ENCODE measurements around the gene SYP. TPM values are rescaled to one million over a fixed set of nuclear protein-coding genes. Genes with fewer than 3 reads are reported as not detected.

Gene SYP
- total RNA-seq, 4 donors from 2014 or later, result 4.5 to 12.0 (median 6.1) TPM

DNA sequence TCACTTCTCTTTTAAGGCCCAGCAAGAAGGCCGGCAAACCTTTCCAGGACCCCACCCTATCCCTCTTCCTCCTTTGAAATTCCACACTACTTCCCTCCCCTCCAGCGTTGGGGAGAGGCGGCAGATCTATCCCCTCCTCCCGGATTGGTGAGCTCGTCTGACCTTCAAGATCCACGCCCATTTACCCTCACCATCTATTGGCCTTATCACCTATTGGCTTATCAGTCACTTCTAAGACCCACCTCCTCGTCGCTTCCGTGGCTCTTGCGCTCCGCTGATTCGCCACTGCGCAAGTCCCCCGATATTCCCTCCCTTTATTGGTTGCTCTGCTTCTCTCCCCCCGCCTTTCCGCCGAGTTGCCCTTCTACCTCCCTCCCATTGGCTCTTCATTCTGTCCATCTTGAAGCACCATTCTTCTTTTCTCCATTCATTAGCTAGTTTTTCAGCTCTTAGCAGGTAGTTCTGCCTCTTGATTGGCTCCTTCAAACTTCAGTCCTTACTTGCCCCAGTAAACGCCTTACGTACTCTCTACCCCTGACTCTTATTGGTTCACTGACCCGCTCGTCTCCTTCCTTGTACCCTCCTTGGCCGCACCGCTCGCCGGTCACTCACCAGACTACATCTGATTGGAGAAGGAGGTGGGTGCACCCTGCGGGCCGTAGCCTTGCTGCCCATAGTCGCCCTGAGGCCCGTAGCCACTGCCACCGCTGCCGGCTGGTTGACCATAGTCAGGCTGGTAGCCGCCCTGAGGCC, 9.0 kb downstream of the SYP start:
- Histone ChIP-seq H3K36me3 (no peaks in the 10 kb centered on the region), H3K4me3 (peak overlapping the region; percentile 62 to 74 (median 69)), H3K27me3 (no peaks in the 10 kb centered on the region), H3K27ac (replicated peaks in 1 of 4) (peak overlapping the region; percentile 89 to 92 (median 90)), H3K4me1 (peaks cover 0 to 22% (median 16%) of the 10 kb centered on the region in 4 donors), H3K9me3 (no peaks in the 10 kb centered on the region)
- TF ChIP-seq POLR2AphosphoS5 (IDR thresholded peaks at IDR 0.05), result peak; percentile 75 to 89
- TF ChIP-seq EP300 (IDR thresholded peaks at IDR 0.05), result no peak
- WGBS, result 39% methylated on average over 30 of the region's 32 CpGs
- intact Hi-C loops (cut with DNase I), result loop anchor here (5.0 kb wide), 1 partner anchor 71 kb away; the partner anchor contains the start of gene FOXP3
- DNase-seq (ENCODE audit: extremely low spot score), result peak; percentile 97

- H3K4me1 ChIP-seq, result peaks cover 8 to 33% (median 29%) of the 10 kb centered on the region in 4 donors
- WGBS, result 85% methylated on average over 6 of the region's 6 CpGs
- H3K27ac ChIP-seq (replicated peaks in 1 of 4), result peak overlapping the region; percentile 80 to 85 (median 83)
- H3K4me3 ChIP-seq, result peak overlapping the region in 2 of 4 donors; percentile 45 to 57
- intact Hi-C loops (cut with DNase I), result loop anchor here (5.0 kb wide), 1 partner anchor 73 kb away; the partner anchor contains the start of gene FOXP3
- no peaks in the 10 kb centered on the region for H3K27me3 ChIP-seq
- no peaks in the 10 kb centered on the region for H3K9me3 ChIP-seq
- H3K36me3 ChIP-seq, result no peaks in the 10 kb centered on the region
- DNase-seq (ENCODE audit: extremely low spot score), result no peak
- TF ChIP-seq CTCF (IDR thresholded peaks at IDR 0.05) (no peak), POLR2AphosphoS5 (IDR thresholded peaks at IDR 0.05) (no peak), EP300 (IDR thresholded peaks at IDR 0.05) (no peak), POLR2A (IDR thresholded peaks at IDR 0.05; ENCODE audit: low read depth) (no peak)
Measured at GRCh38 chrX:49189606-49190005, 10.4 kb downstream of the SYP start.

DNA sequence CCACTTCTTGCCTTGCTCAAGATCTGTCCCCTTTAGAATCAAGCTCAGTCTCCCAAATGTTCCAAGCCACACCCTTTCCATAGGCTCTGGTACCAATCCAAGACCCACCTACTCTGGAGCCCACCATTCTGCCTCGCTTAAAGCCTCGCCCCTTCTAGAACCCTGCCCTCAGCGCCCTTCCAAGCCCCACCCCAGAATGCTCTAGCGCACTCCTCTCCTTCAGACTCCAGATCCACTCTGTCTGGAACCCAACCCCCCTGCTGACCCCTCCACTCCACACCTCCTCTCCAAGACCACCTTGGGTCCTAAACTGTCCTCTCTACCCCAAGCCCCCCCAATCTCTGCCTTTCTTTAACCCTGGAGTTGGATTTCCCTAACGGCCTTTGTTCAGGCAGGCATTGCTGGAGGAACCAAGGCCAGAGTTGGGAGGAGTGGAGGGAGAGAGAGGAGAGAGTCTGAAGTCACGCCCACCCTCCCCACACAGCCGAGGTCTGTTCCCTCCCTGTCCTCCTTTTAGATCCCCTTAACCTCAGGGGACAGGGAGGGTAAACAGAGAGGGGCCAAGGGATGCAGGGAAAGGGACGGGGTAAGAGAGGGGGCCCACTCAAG, 11.4 kb downstream of the SYP start:
- intact Hi-C loops (cut with DNase I), result no loop called here
- Histone ChIP-seq H3K36me3 (peaks cover 0 to 2% (median 0%) of the 10 kb centered on the region in 4 donors), H3K4me1 (peaks cover 12 to 42% (median 37%) of the 10 kb centered on the region in 4 donors), H3K27ac (replicated peaks in 1 of 4) (peak overlapping the region in 1 of 4 donors; percentile 85), H3K4me3 (no peak overlapping the region), H3K9me3 (no peaks in the 10 kb centered on the region), H3K27me3 (no peaks in the 10 kb centered on the region)
- no peak for TF ChIP-seq POLR2AphosphoS5 (IDR thresholded peaks at IDR 0.05)
- WGBS, result 78% methylated on average over 8 of the region's 8 CpGs
- DNase-seq (ENCODE audit: extremely low spot score), result no peak

DNA sequence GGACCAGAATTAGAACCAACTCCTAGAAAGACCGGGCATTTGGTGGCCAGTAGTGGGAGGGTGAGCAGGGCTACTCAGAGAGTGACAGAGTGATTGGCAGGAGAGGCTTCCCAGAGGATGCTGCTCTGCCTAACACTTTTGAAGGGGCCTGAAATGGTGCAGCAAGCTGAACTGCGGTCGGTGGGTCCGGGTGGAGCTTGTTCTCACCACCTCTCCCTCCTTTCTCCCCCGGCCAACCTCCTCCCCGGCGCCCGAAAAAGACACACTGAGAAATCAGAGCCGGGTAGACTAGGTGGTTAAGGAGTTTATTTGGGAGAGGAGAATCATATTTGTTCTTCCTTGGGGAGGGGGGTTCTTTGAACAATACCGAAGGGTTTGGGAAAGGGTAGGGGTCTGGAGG, 12.5 kb downstream of the SYP start:
- TF ChIP-seq POLR2A (IDR thresholded peaks at IDR 0.05; ENCODE audit: low read depth), result no peak
- no peak for TF ChIP-seq EP300 (IDR thresholded peaks at IDR 0.05)
- no peak for TF ChIP-seq CTCF (IDR thresholded peaks at IDR 0.05)
- no peak for TF ChIP-seq POLR2AphosphoS5 (IDR thresholded peaks at IDR 0.05)
- Histone ChIP-seq H3K4me3 (no peak overlapping the region), H3K36me3 (peaks cover 0 to 12% (median 4%) of the 10 kb centered on the region in 4 donors), H3K9me3 (no peaks in the 10 kb centered on the region), H3K27me3 (no peaks in the 10 kb centered on the region), H3K4me1 (peaks cover 12 to 40% (median 37%) of the 10 kb centered on the region in 4 donors), H3K27ac (replicated peaks in 1 of 4) (peak overlapping the region; percentile 83 to 87 (median 86))
- 87% methylated on average over 10 of the region's 10 CpGs for WGBS
- intact Hi-C loops (cut with DNase I), result no loop called here
- no peak for DNase-seq (ENCODE audit: extremely low spot score)

DNA sequence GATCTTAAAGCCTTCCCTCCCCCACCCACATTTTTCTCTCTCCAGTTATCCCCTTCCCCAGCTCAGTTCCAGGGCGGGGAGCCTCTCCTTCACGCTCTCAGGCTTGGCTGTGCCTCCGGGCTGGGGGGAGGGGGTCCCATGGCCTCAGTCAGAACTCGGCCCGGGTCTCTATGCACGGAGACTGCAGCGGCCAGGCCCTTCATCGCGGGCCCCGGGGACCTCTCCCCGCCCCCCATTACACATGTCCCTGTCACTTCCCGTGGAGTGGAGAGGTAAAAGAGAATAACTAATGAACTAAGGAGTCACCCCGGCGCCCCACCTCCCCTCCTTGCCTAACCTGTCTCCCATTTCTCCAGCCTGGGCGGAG, 13.0 kb downstream of the SYP start:
- TF ChIP-seq CTCF (IDR thresholded peaks at IDR 0.05), result no peak
- TF ChIP-seq EP300 (IDR thresholded peaks at IDR 0.05), result no peak
- no peak for TF ChIP-seq POLR2AphosphoS5 (IDR thresholded peaks at IDR 0.05)
- no peaks in the 10 kb centered on the region for H3K27me3 ChIP-seq
- H3K36me3 ChIP-seq, result peaks cover 0 to 17% (median 8%) of the 10 kb centered on the region in 4 donors
- WGBS, result 67% methylated on average over 11 of the region's 15 CpGs
- intact Hi-C loops (cut with DNase I), result no loop called here
- no peak overlapping the region for H3K4me3 ChIP-seq
- no peaks in the 10 kb centered on the region for H3K9me3 ChIP-seq
- peaks cover 12 to 37% (median 35%) of the 10 kb centered on the region in 4 donors for H3K4me1 ChIP-seq
- no peak for DNase-seq (ENCODE audit: extremely low spot score)
- H3K27ac ChIP-seq (replicated peaks in 1 of 4), result peak overlapping the region; percentile 83 to 87 (median 86)
